ENCODE data around the gene OR2A5. TPM values are rescaled to one million over a fixed set of nuclear protein-coding genes. Genes with fewer than 3 reads are reported as not detected.

The OR2A5 gene
- total and polyA plus RNA-seq, 2 of the 8 experiments (the other 6 are each of a cell fraction or from before 2014, with no cell fraction given), result not detected

DNA sequence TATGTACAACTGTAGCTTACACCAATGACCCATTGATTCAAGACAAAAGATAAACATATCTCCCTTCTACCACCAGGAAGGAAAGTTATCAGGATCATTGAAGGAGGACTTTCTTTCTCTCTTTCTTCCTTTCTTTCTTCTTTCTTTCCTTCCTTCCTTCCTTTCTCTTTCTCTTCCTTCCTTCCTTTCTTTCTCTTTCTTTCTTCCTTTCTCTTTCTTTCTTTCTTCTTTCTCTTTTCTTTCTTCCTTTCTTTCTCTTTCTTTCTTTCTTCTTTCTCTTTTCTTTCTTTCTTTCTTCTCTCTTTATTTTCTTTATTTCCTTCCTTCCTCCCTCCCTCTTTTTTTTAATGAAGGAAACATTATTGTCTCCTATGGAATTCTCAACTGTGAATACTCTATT, 50.0 kb downstream of the OR2A5 start (continued):
- TF ChIP-seq, protein P1, sequence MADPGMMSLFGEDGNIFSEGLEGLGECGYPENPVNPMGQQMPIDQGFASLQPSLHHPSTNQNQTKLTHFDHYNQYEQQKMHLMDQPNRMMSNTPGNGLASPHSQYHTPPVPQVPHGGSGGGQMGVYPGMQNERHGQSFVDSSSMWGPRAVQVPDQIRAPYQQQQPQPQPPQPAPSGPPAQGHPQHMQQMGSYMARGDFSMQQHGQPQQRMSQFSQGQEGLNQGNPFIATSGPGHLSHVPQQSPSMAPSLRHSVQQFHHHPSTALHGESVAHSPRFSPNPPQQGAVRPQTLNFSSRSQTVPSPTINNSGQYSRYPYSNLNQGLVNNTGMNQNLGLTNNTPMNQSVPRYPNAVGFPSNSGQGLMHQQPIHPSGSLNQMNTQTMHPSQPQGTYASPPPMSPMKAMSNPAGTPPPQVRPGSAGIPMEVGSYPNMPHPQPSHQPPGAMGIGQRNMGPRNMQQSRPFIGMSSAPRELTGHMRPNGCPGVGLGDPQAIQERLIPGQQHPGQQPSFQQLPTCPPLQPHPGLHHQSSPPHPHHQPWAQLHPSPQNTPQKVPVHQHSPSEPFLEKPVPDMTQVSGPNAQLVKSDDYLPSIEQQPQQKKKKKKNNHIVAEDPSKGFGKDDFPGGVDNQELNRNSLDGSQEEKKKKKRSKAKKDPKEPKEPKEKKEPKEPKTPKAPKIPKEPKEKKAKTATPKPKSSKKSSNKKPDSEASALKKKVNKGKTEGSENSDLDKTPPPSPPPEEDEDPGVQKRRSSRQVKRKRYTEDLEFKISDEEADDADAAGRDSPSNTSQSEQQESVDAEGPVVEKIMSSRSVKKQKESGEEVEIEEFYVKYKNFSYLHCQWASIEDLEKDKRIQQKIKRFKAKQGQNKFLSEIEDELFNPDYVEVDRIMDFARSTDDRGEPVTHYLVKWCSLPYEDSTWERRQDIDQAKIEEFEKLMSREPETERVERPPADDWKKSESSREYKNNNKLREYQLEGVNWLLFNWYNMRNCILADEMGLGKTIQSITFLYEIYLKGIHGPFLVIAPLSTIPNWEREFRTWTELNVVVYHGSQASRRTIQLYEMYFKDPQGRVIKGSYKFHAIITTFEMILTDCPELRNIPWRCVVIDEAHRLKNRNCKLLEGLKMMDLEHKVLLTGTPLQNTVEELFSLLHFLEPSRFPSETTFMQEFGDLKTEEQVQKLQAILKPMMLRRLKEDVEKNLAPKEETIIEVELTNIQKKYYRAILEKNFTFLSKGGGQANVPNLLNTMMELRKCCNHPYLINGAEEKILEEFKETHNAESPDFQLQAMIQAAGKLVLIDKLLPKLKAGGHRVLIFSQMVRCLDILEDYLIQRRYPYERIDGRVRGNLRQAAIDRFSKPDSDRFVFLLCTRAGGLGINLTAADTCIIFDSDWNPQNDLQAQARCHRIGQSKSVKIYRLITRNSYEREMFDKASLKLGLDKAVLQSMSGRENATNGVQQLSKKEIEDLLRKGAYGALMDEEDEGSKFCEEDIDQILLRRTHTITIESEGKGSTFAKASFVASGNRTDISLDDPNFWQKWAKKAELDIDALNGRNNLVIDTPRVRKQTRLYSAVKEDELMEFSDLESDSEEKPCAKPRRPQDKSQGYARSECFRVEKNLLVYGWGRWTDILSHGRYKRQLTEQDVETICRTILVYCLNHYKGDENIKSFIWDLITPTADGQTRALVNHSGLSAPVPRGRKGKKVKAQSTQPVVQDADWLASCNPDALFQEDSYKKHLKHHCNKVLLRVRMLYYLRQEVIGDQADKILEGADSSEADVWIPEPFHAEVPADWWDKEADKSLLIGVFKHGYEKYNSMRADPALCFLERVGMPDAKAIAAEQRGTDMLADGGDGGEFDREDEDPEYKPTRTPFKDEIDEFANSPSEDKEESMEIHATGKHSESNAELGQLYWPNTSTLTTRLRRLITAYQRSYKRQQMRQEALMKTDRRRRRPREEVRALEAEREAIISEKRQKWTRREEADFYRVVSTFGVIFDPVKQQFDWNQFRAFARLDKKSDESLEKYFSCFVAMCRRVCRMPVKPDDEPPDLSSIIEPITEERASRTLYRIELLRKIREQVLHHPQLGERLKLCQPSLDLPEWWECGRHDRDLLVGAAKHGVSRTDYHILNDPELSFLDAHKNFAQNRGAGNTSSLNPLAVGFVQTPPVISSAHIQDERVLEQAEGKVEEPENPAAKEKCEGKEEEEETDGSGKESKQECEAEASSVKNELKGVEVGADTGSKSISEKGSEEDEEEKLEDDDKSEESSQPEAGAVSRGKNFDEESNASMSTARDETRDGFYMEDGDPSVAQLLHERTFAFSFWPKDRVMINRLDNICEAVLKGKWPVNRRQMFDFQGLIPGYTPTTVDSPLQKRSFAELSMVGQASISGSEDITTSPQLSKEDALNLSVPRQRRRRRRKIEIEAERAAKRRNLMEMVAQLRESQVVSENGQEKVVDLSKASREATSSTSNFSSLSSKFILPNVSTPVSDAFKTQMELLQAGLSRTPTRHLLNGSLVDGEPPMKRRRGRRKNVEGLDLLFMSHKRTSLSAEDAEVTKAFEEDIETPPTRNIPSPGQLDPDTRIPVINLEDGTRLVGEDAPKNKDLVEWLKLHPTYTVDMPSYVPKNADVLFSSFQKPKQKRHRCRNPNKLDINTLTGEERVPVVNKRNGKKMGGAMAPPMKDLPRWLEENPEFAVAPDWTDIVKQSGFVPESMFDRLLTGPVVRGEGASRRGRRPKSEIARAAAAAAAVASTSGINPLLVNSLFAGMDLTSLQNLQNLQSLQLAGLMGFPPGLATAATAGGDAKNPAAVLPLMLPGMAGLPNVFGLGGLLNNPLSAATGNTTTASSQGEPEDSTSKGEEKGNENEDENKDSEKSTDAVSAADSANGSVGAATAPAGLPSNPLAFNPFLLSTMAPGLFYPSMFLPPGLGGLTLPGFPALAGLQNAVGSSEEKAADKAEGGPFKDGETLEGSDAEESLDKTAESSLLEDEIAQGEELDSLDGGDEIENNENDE (IDR thresholded peaks at IDR 0.05; ENCODE audit: insufficient replicate concordance, low read length), result no peak
- TF ChIP-seq RFX5 (IDR thresholded peaks at IDR 0.05; ENCODE audit: borderline replicate concordance, low read depth, low read length) (no peak), PHF8 (conservative IDR thresholded peaks at IDR 0.05; ENCODE audit: low read depth, low read length) (no peak), ZNF274 (IDR thresholded peaks at IDR 0.05; ENCODE audit: borderline replicate concordance, extremely low read depth, low read length) (no peak), RBBP5 (IDR thresholded peaks at IDR 0.05; ENCODE audit: borderline replicate concordance, low read depth, low read length) (no peak), ASH2L (IDR thresholded peaks at IDR 0.05; ENCODE audit: low read length) (no peak)

Measured in H1 (cell line).